Osteoblast (primary cell): ENCODE results near the gene LUZP1. TPM values are rescaled to one million over a fixed set of nuclear protein-coding genes. Genes with fewer than 3 reads are reported as not detected.

Source experiments
- DNase-seq: peaks from one replicate; pipeline ENCODE4 v3.0.0; 2011; ENCODE audit warnings: low spot score, mixed read lengths; ENCODE audit not compliant: insufficient read length; ENCODE audit errors: missing footprints
- H2AFZ ChIP-seq: 2 replicates; pipeline ENCODE4 v1.6.0; 2011; ENCODE audit warnings: mild to moderate bottlenecking, low read length
- H3K27ac ChIP-seq: 2 replicates; pipeline ENCODE4 v1.5.1; 2011; ENCODE audit warnings: mild to moderate bottlenecking, low read depth, low read length, moderate library complexity
- H3K27me3 ChIP-seq: 2 replicates; pipeline ENCODE4 v1.6.0; 2012; ENCODE audit warnings: mild to moderate bottlenecking, control low read depth, inconsistent platforms, low read length, moderate library complexity; ENCODE audit not compliant: insufficient read depth
- H3K36me3 ChIP-seq: 2 replicates; pipeline ENCODE4 v1.5.1; 2011; ENCODE audit warnings: mild to moderate bottlenecking, low read length, control low read depth, moderate library complexity; ENCODE audit not compliant: insufficient read depth
- H3K4me1 ChIP-seq: 2 replicates; pipeline ENCODE4 v1.5.1; 2011; ENCODE audit warnings: mild to moderate bottlenecking, low read length, control low read depth, moderate library complexity; ENCODE audit not compliant: insufficient read depth
- H3K4me2 ChIP-seq: 2 replicates; pipeline ENCODE4 v1.6.0; 2011; ENCODE audit warnings: mild to moderate bottlenecking, low read length; ENCODE audit not compliant: insufficient read depth
- H3K4me3 ChIP-seq: fragments of 200-600 bp; sonication (generic); 3 replicates; pipeline ENCODE4 v1.5.1; 2012; ENCODE audit warnings: mild to moderate bottlenecking, low read length, inconsistent platforms; ENCODE audit not compliant: insufficient read depth
- H3K79me2 ChIP-seq: 2 replicates; pipeline ENCODE4 v1.6.0; 2012; ENCODE audit warnings: mild to moderate bottlenecking, low read length, control low read depth, inconsistent platforms; ENCODE audit not compliant: insufficient read depth
- H3K9me3 ChIP-seq: 2 replicates; pipeline ENCODE4 v1.5.1; 2011; ENCODE audit warnings: low read depth, low read length, control low read depth
- H4K20me1 ChIP-seq: 2 replicates; pipeline ENCODE4 v1.6.0; 2012; ENCODE audit warnings: mild to moderate bottlenecking, low read length, control low read depth; ENCODE audit not compliant: insufficient read depth
- CTCF ChIP-seq: IDR thresholded peaks from 2 replicates; pipeline ENCODE4 v1.5.1; 2011; ENCODE audit warnings: mild to moderate bottlenecking, low read depth, low read length, moderate library complexity; ENCODE audit errors: extremely low read depth
- total RNA-seq: library from RNA; depleted of rRNA; stranded (reverse); fragments of >200 nt; gene quantifications from 2 replicates; pipeline ENCODE4 v1.2.3, GENCODE V29; 2012

The LUZP1 gene
- total RNA-seq, 1 donor: 30.0 TPM

DNA sequence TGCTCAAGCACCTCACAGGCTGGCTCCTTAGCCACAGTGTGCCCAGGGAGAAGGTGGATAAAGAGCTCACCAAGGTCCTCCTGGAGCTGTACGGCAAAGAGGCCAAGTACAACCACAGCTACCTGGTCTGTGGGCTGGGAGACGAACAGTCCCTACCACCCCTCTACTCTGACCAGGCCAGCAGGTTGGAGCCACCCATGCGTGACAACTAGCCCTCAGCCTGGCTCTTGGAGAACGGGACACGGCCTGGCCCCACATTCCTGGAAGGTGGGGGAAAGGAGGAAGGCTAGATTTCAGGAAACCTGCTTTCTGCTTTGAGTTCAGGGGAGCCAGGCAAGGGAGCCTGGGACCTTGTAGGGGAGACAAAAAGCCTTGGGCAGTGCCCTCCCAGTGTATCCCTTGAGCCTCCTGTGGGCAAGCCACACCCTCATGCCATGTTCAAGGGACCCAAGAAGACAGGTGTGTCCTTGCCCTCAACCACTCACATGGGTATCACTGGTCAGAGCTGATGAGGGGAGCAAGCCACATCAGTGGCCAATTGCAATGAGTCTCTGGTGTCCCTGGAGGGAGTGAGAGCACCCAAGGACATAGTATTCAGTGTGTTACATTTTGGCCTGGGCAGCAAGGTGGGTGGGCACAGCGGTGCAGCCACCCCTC, 27.6 kb downstream of the LUZP1 start:
- Histone ChIP-seq H3K27me3 (no peaks in the 10 kb centered on the region), H3K4me2 (no peak overlapping the region), H3K4me1 (no peaks in the 10 kb centered on the region), H3K4me3 (no peak overlapping the region), H3K79me2 (peaks cover 96% of the 10 kb centered on the region), H3K36me3 (no peaks in the 10 kb centered on the region), H4K20me1 (peaks cover 46% of the 10 kb centered on the region), H3K9me3 (no peaks in the 10 kb centered on the region), H2AFZ (no peak overlapping the region), H3K27ac (no peak overlapping the region)
- TF ChIP-seq CTCF: no peak
- DNase-seq: no peak

DNA sequence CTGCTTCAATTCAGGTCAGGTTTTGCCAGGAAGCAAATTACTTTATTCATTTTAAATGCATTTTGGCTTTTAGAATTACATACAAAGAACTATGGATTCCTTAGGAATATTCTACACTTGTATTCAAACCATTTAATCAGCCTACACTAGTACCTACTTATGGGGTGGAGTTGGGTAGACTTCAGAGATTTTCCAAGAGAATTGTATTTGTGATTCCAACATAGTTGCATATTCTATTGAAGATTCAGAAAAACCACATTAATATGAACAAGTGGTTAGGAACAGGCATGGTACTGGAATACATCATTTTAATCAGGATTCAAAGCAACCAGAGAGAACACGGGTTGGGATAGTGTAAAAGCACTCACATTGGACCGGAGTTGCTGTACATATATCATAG, 33.4 kb downstream of the LUZP1 start:
- H3K4me2 ChIP-seq: no peak overlapping the region
- no peak for TF ChIP-seq CTCF
- no peak overlapping the region for H3K4me3 ChIP-seq
- no peak overlapping the region for H2AFZ ChIP-seq
- H3K4me1 ChIP-seq: peaks cover 9% of the 10 kb centered on the region
- peaks cover 93% of the 10 kb centered on the region for H3K79me2 ChIP-seq
- no peaks in the 10 kb centered on the region for H3K27me3 ChIP-seq
- H3K36me3 ChIP-seq: no peaks in the 10 kb centered on the region
- no peaks in the 10 kb centered on the region for H3K9me3 ChIP-seq
- peaks cover 31% of the 10 kb centered on the region for H4K20me1 ChIP-seq
- no peak overlapping the region for H3K27ac ChIP-seq
- DNase-seq: no peak

DNA sequence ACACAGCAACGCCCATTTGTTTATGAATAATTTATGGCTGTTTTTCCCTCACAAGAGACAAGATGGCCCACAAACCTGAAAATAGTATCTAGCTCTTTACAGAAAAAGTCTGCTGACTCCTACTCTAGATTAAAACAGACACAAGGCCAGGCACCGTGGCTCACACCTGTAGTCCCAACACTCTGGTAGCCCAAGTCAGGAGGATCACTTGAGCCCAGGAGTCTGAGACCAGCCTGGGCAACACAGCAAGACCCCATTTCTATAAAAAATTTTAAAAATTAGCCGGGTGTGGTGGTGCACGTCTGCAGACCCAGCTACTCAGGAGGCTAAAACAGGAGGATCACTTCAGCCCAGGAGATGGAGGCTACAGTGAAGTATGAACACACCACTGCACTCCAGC, 34.6 kb downstream of the LUZP1 start:
- no peaks in the 10 kb centered on the region for H3K27me3 ChIP-seq
- no peak overlapping the region for H2AFZ ChIP-seq
- no peak overlapping the region for H3K27ac ChIP-seq
- peaks cover 20% of the 10 kb centered on the region for H4K20me1 ChIP-seq
- no peaks in the 10 kb centered on the region for H3K9me3 ChIP-seq
- peaks cover 93% of the 10 kb centered on the region for H3K79me2 ChIP-seq
- H3K4me1 ChIP-seq: peaks cover 16% of the 10 kb centered on the region
- TF ChIP-seq CTCF: no peak
- H3K4me3 ChIP-seq: no peak overlapping the region
- no peaks in the 10 kb centered on the region for H3K36me3 ChIP-seq
- H3K4me2 ChIP-seq: no peak overlapping the region
- DNase-seq: no peak

- Histone ChIP-seq H3K27ac (no peak overlapping the region), H3K79me2 (peaks cover 94% of the 10 kb centered on the region), H3K4me2 (no peak overlapping the region), H4K20me1 (peaks cover 19% of the 10 kb centered on the region), H3K4me3 (no peak overlapping the region), H3K4me1 (peaks cover 16% of the 10 kb centered on the region), H2AFZ (no peak overlapping the region), H3K27me3 (no peaks in the 10 kb centered on the region), H3K9me3 (no peaks in the 10 kb centered on the region), H3K36me3 (no peaks in the 10 kb centered on the region)
- no peak for DNase-seq
- TF ChIP-seq CTCF: no peak
These were observed 35.1 kb downstream of the LUZP1 start for GRCh38 chr1:23133587-23133986.
